Measurements from ENCODE around the gene HS3ST3A1.

The HS3ST3A1 gene

DNA sequence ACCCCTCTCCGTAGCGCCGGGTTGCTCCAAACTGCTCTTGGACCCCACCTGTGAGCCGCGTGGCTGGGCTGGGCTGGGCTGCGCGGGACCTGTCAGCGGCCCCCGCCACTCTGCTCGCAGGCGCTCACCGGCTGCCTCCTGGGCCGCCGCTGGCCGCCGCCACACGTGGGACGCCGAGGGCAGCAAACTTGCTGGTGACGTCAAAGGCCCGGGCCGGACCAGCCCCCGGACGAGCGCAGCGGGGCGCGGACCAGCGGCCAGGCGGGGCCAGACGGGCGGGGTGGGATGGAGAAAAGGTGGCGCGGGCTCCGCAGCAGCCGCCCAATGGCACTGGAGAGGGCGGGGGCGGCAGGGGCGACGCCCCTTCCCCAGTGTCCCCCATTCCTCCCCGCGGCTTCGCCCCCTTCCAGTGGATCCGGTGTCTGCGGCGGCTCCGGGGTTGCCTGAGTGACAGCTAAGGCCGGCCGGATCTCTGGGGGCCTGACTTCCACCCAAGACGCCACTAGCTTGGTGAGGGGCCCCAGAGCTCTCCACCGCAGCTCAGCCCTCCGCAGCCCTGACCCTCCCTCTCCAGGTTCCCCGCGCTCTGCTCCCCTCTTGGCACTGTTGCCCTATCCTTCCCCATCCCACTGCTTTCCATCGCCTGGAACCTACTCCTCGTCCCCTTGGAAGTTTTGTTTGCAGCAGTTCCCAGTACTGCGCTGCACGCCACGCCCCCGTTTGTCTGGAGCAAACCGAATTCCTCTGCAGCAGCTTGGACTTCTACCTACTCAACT, at the start of gene HS3ST3A1:
TSS of gene HS3ST3A1 (minus strand) at position 154 of the 776 bp plus-strand sequence. CDS start 800 bp downstream, outside the sequence.
- DNase-seq (ENCODE audit: low spot score), result no peak

DNA sequence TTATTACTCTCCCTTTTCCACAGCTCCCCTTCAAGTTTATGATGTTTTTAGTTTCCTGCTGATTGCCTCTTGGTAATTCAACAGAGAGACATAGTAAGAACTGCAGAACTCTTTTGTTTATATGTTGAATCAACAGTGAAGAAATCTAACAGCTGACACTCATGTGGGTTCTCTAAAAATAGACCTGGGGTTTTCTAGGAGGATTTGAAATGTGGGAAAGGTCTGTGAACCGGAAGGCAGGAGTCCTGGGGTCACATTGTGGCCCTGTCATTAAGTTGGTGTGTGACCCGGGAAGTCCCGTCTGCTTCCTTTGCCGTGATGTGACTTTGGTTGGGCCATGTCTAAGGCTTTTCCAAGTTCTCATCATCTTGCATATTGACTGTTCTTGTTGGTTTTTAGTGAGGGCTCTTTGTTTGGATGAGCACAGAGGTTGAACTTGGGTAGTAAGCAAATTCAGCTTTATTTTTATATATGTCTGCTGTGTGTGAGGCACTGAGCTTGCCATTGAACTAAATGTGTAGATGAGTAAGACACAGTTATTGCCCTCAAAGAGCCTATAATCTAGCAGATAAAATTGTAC, 48.5 kb upstream of the HS3ST3A1 start:
- no peak for DNase-seq (ENCODE audit: low spot score)

DNA sequence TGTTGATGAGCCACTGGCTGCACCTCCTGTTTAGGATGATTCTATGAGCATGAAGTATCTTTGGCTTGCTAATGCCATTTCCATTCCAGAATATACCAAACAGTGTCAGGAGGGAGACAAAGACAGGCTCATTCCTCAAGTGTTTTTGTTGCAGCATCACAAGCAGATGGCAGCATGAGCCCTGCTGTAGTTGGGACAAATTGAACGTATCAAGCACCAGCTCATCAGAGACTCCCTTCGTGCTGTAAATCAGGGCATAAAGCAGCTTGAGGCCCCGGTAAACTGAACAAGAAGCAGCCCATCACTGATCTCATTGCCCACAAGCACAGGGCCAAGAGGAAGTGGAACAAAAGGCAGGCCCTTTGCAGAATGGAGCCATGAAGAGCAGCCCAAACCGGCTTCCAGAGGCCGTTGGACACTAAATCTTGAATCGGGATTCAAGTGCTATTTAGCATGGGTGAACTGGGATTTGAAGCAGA, 45.9 kb upstream of the HS3ST3A1 start:
- DNase-seq (ENCODE audit: low spot score), result no peak

DNA sequence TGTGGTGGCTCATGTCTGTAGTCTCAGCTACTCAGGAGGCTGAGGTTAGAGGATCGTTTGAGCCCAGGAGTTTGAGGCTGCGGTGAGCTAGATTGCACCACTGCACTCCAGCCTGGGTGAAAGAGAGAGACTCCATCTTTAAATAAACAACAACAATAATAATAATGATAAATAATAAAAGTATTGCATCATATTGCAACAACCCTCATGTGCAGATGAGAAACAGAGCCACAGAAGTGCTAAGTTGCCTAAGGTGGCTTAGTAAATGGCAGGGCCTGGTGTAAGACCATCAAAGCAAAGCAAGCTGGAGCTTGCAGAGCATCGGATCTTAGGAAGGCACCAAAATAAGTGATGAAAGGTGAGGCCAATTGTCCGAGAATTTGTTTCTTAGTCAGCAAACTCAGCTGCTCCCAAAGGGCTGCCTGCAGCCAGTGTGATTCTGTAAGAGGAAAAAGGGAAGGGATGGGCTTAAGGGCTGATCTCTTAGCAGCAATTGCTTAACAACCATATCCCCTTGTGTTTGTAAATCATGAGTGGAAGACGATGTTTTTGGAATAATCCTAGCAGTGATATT, 45.3 kb upstream of the HS3ST3A1 start:
- no peak for DNase-seq (ENCODE audit: low spot score)

DNA sequence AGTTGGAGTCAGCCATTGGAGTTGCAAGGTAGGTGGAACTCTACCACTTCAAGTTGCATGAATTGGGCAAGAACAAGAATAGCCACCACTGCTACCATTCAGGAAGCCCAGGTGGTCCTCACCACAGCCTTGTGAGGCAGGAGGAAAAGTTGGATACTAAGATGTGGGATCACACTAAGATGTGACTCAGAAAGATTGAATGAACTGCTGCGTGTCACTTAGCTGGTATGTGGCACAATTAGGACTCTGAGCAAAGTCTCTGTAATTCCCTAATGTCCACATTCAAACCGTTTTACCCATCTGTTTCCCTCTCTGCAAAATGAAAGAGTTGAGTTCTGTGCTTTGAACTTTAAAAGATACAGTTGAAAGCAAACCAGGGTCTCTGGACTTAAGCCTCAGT, 44.7 kb upstream of the HS3ST3A1 start:
- DNase-seq (ENCODE audit: low spot score), result no peak

DNA sequence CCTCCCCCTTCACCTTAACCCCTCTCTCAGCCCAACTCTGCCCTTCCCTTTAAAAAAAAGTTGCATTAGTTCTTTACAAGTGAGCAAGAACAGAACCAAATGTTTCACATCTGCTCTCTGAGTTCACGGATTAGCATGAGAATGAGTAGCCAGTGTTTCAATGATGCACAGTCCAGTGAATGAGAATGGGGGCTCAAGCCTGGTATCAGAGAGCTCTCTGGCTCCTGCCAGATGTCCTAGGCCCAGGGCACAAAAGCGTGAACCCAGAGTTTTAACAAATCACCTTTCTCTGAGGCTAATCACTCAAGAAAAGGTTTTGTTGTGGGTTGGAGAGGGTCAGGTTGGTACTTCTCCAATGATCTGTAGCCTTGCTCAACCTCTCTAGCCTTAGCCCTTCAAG, 41.5 kb upstream of the HS3ST3A1 start:
- DNase-seq (ENCODE audit: low spot score), result no peak

DNA sequence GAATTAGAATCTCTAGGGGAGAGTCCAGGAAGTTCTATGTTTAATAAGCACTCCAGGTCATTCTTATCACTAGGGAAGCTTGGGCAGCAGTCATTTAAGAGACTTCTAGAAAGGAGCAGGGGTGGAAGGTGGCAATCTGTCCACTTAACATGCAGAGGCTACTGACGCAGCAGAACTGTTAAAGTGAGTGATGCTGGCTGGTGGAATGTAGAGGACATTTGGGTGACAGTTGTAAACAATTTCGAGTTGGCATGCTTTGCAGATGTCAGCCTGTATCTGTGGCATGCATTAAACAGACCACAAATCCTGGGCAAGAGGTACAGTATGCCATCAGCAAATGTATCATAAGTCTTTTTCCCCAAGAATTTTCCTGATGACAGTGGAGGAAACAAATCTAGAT, 40.5 kb upstream of the HS3ST3A1 start:
- DNase-seq (ENCODE audit: low spot score), result no peak

DNA sequence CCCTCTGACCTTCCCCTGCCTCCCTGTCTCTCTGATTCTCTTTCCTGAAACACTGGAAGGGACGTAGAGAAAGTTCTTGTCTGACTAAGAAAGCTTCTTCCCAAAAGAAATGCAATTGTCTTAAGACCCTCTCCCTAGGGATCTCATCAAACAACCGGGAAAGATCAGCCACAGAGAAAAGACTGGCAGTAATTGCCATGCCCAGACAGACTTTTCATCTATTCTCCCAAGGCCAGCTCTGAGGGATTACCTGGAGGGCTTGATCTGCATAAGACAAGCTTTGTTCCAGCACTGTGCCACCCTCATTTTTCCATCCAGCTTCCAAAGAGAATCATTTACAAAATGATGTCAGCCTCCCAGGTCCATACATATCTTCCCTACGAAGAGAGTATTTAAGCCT, 38.8 kb upstream of the HS3ST3A1 start:
- DNase-seq (ENCODE audit: low spot score), result no peak

DNA sequence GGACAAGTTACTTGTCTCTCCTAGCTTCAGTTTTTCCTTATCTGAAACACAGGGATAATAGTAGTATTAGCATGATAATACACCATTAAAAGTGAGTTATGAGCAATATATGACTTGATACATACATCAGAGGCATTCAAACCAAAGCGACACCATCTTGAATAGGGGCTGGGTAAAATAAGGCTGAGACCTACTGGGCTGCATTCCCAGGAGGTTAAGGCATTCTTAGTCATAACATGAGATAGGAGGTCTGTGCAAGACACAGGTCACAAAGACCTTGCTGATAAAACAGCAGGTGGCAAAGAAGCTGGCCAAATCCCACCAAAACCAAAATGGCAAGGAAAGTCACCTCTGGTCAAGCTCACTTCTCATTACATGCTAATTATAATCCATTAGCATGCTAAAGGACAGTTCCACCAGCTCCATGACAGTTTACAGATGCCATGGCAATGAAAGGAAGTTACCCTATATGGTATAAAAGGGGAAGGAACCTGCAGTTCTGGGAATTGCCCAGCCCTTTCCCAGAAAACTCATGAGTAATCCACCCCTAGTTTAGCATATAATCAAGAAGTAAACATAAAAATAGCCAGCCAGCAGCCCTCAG, 37.2 kb upstream of the HS3ST3A1 start:
- DNase-seq (ENCODE audit: low spot score), result no peak

DNA sequence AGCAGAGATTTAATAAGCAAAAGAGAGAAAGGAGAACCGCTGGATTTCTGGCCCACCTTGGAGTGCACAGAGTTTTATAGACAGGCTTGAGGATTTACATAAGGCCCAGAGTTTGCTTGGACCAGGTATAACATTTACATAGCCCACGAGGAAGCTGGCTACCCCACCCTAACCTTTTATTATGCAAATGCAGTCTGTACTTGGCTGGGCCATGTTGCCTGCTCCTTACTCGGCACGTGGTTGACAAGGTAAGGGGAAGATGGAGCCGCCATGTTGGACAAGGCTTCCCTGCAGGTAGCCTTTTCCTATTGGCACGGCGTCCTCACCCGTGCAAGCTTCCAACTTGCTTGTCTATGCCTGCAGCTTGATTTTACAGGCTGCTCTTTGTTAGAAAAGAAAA, 35.2 kb upstream of the HS3ST3A1 start:
- no peak for DNase-seq (ENCODE audit: low spot score)

DNA sequence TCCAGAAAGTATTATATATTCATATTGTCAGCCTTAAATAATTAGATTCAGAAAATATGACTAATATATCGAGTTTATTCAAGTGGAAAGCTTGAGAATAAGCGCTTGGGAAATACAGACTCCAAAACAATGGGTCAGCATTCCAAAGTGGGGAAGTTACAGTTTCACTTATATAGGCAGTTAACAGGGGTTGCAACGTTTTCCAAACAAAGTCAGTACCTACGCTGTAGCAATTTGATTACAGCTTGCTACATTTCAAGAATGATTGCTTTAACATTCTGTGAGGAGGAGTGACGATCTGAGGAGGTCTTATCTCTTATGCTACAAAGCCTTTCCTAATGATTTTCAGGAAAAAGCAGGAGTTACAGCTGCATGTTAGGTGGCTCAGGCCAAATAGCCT, 34.2 kb upstream of the HS3ST3A1 start:
- no peak for DNase-seq (ENCODE audit: low spot score)

DNA sequence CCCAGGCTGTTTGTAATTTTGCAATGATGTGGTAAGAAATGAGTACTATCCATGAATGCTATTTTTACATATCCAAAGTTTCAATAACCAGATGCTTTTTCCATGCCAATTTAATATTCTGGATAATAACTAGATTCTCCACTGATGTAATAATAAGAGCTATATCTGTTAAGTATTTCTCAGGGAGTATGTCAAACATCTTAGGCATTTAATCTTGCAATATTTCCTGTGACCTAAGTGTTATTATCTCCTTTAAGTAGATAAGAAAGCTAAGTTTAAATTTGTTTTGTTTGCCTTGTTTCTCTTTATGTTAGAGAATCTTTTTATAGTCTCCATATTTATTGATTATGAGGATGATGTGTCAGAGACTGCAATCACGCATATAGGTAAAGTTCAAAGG, 32.3 kb upstream of the HS3ST3A1 start:
- DNase-seq (ENCODE audit: low spot score), result no peak

DNA sequence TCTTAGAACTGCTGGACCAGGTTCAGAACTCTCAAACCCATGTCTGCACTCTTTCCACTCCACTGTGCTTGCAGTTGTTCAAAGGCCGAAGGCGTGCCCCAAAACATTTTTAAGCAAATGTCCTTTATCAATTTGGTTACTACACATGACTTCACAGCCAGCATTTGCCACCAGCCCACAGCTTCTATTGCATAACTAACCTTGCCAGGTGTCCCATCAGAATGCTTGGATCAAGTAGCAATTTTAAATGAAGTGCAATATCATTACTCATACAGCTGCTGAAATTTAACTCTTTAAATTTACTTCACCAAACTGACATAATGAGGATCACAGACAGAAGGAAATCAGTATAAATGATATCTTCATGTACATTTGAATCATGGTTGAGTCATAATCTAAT, 29.8 kb upstream of the HS3ST3A1 start:
- DNase-seq (ENCODE audit: low spot score), result no peak

DNA sequence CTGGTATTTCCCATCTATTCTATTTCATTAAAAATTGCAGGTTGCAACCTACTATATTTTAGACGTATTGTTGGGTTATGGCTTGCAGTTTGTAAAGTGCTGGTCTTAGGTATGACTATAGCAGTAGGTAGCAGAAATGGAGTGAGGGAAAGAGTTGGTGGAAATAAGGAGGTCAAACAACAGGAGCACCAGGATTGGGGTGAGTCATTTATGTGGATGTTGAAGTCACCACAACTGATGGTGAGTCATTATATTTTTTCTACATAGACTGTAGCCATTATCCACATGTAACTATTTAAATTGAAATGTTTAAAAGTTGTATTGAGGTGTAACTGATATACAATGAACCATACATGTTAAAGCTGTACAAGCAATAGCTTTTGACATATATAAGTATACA, 25.0 kb upstream of the HS3ST3A1 start:
- DNase-seq (ENCODE audit: low spot score), result no peak

DNA sequence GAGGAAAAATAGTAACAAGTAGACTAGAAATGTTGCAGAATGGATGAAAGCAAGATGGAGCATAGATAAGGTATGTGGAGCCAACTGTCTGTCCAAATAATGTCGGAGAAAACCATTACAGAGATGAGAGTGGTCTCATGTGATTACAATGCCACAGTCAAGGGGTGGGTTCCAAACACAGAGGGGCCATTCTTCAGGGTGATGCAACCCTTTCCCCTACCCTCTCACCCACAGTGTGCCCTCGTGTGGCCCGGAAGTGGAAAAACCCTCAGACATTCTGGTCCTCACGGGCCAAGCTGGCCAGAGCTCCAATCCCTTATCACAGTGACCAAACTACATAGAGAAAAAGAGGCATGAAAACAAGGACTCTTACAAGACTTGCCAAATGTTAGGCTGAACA, 17.7 kb upstream of the HS3ST3A1 start:
- no peak for DNase-seq (ENCODE audit: low spot score)

DNA sequence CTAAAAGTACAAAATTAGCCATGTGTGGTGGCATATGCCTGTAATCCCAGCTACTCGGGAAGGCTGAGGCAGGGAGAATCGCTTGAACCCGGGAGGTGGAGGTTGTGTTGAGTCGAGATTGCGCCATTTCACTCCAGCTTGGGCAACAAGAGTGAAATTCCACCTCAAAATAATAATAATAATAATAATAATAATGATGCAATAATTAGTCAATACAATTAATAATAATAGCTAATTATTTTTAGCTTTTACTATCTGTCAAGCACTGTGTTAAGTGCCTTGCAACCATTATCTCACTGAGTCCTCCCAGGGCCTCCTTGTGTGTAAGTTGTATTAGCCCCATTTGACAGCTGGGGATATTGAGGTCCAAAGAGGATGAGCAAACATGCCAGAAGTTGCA, 14.3 kb upstream of the HS3ST3A1 start:
- DNase-seq (ENCODE audit: low spot score), result no peak

DNA sequence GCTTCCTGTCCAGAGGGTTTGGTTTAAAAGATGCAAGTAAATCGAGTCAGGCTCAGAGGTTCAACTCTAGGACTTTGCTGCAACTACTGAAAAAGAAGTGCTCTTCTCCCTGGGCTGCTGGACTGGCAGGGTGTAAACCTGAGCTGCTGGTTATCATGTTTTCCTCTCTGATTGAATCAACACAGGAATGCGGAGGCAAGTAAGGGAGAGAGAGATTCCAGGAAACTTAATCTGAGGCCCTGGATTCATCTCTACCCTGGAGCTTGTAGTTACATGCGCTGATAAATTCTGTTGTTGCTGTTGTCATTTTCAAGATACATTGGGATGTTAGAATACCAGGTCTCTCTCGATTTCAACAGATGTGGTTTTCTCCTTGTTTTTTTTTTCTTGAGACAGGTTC, 8.2 kb upstream of the HS3ST3A1 start:
- DNase-seq (ENCODE audit: low spot score), result no peak

DNA sequence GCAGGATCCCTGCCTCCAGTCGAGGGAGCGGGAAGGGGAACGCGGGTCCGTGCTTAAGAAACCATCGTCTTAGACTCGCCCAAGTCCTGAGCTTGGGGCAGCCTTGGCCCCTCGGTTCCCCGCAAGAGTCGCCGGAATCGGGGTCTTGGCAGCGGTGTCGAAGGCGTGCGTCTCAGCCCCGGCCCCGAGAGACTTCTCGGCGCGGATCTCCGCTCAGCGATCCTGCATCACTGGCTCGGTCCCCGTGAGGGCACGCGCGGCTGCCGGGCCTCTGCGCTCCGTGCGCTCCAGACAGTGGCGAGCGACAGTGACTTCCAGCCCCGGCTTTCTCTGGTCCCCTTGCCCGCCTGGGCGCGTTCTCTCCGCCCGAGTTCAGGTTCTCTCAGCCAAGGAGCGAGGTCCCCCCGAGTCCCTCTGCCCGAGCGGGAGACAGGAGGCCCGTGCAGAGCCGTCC, 380 bp downstream of the HS3ST3A1 start:
- DNase-seq (ENCODE audit: low spot score), result no peak

DNA sequence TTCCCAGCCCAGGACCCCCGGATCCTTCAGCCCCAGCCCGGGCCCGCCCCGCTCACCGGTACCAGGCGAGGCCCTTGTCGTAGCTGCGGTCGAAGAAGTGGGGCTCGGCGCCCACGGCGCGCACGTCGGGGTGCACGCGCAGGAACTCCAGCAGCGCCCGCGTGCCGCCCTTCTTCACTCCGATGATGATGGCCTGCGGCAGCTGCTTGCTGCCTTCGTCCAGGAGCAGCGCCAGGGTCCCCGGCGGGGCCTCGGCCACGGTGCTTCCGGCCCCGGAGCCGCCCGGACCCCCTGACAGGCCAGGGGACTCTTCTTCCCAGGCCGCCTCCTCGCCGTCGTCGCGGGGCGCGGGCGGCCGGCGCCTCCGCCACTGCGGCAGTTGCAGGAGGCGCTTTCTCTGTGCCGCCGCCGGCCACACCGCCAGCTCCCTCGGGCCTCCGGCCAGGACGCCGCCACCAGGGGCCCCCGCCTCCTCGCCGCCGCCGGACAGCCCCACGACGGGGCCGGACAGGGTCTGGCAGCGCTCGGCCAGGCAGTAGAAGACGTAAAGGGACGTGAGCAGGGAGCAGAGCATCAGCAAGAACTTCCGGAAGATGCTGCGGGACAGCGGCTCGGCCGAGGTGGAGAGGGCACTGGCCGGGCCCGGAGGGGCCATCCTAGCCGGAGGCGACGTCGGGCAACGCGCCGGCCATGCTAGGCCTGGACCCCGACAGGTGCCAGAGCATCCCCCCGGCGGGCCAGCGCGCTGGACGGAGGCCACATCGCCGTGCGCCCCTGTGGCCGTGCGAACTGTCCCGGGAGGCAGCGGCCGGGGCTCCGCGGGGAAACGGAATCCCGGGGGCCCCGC, 1.0 kb downstream of the HS3ST3A1 start:
- DNase-seq (ENCODE audit: low spot score), result no peak

DNA sequence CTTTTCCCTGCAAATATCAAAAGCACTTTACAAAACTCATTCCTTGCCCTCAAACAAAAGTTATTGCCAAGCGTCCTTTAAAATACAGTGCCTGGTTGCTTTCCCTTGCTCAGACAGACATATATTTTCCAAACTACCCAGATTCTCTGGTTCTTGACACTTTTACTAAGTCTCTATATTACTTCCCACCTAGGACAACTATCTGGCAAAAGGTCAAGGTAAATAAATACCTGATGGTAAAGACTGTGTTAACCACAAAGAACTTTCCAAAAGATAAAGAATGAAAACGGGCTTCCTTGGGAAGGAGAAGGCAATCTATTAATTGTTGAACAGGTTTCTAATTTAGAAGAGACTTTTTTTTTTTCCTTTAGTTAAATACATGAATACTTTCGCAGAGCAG, 1.9 kb downstream of the HS3ST3A1 start:
- DNase-seq (ENCODE audit: low spot score), result no peak

DNA sequence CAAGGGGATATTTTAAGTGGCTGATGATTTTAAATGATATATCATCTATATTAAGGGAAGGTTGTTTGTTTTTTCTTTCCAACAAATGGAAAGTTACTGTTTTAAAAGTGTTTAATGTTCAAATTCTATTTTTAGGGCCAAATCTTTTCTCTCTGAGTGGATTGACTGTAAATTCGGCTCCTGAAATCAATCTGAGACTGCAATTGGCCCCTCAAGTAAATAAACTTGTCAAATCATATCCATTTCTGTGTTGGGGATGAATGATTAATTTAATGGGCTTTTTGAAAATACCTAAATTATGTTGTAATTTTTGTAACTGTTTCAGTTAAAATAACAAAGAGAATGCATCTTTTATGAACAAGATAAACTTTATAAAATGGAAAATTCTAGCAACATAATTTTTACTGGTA, 2.6 kb downstream of the HS3ST3A1 start:
- DNase-seq (ENCODE audit: low spot score), result no peak
